BJ (cell line): ENCODE measurements around the gene TSC22D1. TPM values are rescaled to one million over a fixed set of nuclear protein-coding genes. Genes with fewer than 3 reads are reported as not detected.

Source experiments
- CTCF ChIA-PET: fragments of 350-600 bp; formaldehyde crosslinking; extraction: SDS; loops from one replicate; lab custom pipeline; 2021; ENCODE audit warnings: antibody characterized with exemption, inconsistent platforms; lab: Yijun Ruan, JAX
- POLR2A ChIA-PET: fragments of 300-600 bp; sonication (Branson Sonifier 250); formaldehyde crosslinking; extraction: SDS; loops from one replicate; lab custom pipeline; 2021; ENCODE audit warnings: antibody characterized with exemption; lab: Charles Lee
- DNase-seq: peaks from one replicate; pipeline ENCODE4 v3.0.0-alpha.2; 2011; ENCODE audit warnings: low read depth
- H3K27me3 ChIP-seq: 2 replicates; pipeline ENCODE4 v1.6.0; 2011; ENCODE audit warnings: low read length; ENCODE audit not compliant: control insufficient read depth, insufficient read depth
- H3K36me3 ChIP-seq: 2 replicates; pipeline ENCODE4 v1.5.1; 2011; ENCODE audit warnings: low read length; ENCODE audit not compliant: control insufficient read depth, insufficient read depth
- H3K4me3 ChIP-seq: 2 replicates; pipeline ENCODE4 v1.5.1; 2011; ENCODE audit warnings: low read depth, mild to moderate bottlenecking, control low read depth, low read length
- CTCF ChIP-seq: IDR thresholded peaks from 2 replicates; pipeline ENCODE4 v1.5.1; 2011; ENCODE audit warnings: low read depth, mild to moderate bottlenecking, control low read depth, inconsistent platforms, low read length, moderate library complexity; ENCODE audit not compliant: insufficient read depth
- polyA plus RNA-seq: library from polyadenylated mRNA; depleted of rRNA; stranded (reverse); fragments of >200 nt; gene quantifications from 2 replicates; pipeline ENCODE4 v1.2.3, GENCODE V29; 2011; rRNA removed

TSC22D1 gene
- polyA plus RNA-seq, 1 experiment, result 33.5 TPM

DNA sequence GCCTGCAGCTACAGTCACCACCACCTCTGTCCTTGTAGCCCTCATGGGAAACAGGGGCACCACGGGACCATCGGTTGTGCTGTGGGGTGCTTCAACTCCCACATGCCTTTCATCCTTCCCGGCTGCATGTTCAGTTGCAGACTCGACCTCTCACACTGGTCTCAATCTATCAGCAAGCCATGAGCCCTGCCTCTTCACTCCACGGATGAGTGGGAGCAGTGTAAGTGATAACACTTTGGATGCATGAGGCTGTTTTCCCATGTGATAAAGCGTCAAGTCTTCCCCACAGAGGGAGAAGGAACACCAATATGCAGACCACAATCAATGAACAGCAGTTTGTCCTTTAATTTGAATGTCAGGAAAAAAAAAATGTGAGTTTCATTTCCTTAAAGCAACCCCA lies 190.3 kb downstream of the TSC22D1 start:
- POLR2A ChIA-PET, result no interaction called here
- DNase-seq, result no peak
- no peak overlapping the region for H3K4me3 ChIP-seq
- no peaks in the 10 kb centered on the region for H3K27me3 ChIP-seq
- CTCF ChIA-PET, result no interaction called here
- TF ChIP-seq CTCF, result no peak
- H3K36me3 ChIP-seq, result 0 out of 2 replicates have a peak, but pooled peaks cover 1% of the 10 kb centered on the region

GRCh38 chr13:44385401-44385800 lies 190.7 kb downstream of the TSC22D1 start:
- Histone ChIP-seq H3K27me3 (no peaks in the 10 kb centered on the region), H3K36me3 (0 out of 2 replicates have a peak, but pooled peaks cover 1% of the 10 kb centered on the region), H3K4me3 (no peak overlapping the region)
- no peak for DNase-seq
- CTCF ChIA-PET, result no interaction called here
- TF ChIP-seq CTCF, result no peak
- POLR2A ChIA-PET, result no interaction called here

GRCh38 chr13:44384778-44385177 lies 191.4 kb downstream of the TSC22D1 start:
- Histone ChIP-seq H3K36me3 (0 out of 2 replicates have a peak, but pooled peaks cover 1% of the 10 kb centered on the region), H3K27me3 (no peaks in the 10 kb centered on the region), H3K4me3 (no peak overlapping the region)
- ChIA-PET POLR2A (no interaction called here), CTCF (no interaction called here)
- TF ChIP-seq CTCF, result no peak
- DNase-seq, result no peak

DNA sequence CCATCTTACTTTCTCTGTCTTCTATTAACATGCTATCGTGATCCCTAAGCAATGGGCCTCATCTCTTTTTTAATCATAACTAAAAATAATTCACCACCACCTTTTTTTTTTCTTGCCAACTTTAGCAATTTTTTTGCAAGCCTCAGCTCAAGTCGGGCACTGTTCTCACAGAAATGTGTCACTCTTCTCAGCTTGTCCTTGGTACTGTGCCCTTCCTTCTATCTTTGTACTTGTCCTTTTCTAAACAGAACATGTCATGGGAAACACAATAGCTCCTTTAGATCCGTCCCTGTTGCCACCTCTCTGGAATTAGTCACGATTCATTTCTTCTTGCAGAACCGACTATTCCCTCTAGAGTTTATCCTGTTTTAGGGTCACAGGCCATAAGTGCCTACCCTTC lies 192.2 kb downstream of the TSC22D1 start:
- ChIA-PET POLR2A (no interaction called here), CTCF (no interaction called here)
- Histone ChIP-seq H3K36me3 (0 out of 2 replicates have a peak, but pooled peaks cover 1% of the 10 kb centered on the region), H3K4me3 (no peak overlapping the region), H3K27me3 (no peaks in the 10 kb centered on the region)
- no peak for TF ChIP-seq CTCF
- DNase-seq, result no peak

DNA sequence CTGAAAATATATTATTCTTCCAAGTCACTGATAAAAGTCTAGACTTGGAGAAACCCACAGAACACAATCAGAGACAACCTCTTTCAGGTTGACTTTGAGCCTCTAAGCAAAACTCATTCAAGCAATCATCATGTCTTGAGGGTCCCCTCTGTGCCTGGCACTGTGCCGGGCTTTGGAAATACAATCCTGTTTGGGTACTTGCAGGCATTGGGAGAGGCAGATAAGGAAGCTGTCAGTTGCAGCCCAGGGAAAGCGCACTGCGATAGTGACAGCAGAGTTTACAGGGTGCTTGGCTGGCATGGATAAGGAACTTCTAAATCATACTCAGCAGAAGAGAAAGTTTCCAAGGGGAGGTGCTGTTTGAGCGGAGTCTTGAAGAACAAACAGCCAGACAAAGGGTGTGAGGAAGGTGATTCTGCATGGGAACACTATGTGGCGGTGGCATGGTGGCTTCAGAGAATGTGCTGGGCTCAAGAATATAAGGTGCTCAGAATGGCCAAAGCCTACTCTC lies 193.4 kb downstream of the TSC22D1 start:
- no peak for DNase-seq
- CTCF ChIA-PET, result interaction anchor here (0.6 kb wide), 1 partner anchor 158 kb away, joined by 3 read pairs; no protein-coding TSS in a partner anchor
- Histone ChIP-seq H3K4me3 (no peak overlapping the region), H3K36me3 (0 out of 2 replicates have a peak, but pooled peaks cover 1% of the 10 kb centered on the region), H3K27me3 (no peaks in the 10 kb centered on the region)
- TF ChIP-seq CTCF, result no peak
- POLR2A ChIA-PET, result no interaction called here

Other genes starting within 250 kb of the TSC22D1 start
- 5.4 and 6.4 TPM in 2 replicates for gene SERP2, start 202.5 kb downstream of the TSC22D1 start, polyA plus RNA-seq